IMR-90 (cell line): Measurements from ENCODE around the gene HOXC5. TPM values are rescaled to one million over a fixed set of nuclear protein-coding genes. Genes with fewer than 3 reads are reported as not detected.

Experiments used
- ATAC-seq: fragments of 200-7000 bp; cut with Tn5 transposase; 2 replicates; pipeline ENCODE4 v1.9.1; 2020; ENCODE audit warnings: low read depth, mild to moderate bottlenecking, moderate library complexity
- BruUV-seq: library from RNA; stranded (reverse); fragments of 400-500 nt; replicated peaks from 2 replicates; lab custom pipeline; 2021; lab: Mats Ljungman, UMichigan
- CTCF ChIA-PET: fragments of 300-600 bp; formaldehyde crosslinking; extraction: SDS; loops from one replicate; lab custom pipeline; 2021; ENCODE audit warnings: antibody characterized with exemption; lab: Yijun Ruan, JAX
- POLR2A ChIA-PET: fragments of 300-600 bp; sonication (Branson Sonifier 250); formaldehyde crosslinking; loops from one replicate; lab custom pipeline; 2022; ENCODE audit warnings: antibody characterized with exemption; ENCODE audit not compliant: unreplicated experiment; lab: Charles Lee
- DNase-seq: peaks from one replicate; pipeline ENCODE4 v3.0.0; 2013
- H2AFZ ChIP-seq: replicated peaks from 2 replicates; pipeline ENCODE3; 2013; ENCODE audit warnings: low read length, mild to moderate bottlenecking; ENCODE audit not compliant: poor library complexity
- H2AK5ac ChIP-seq: 2 replicates; pipeline ENCODE4 v1.6.1; 2013; ENCODE audit warnings: low read depth, low read length, inconsistent platforms
- H2AK9ac ChIP-seq: replicated peaks from 2 replicates; pipeline ENCODE3; 2013; ENCODE audit warnings: mild to moderate bottlenecking, low read depth, low read length, moderate library complexity; ENCODE audit not compliant: poor library complexity
- H2BK120ac ChIP-seq: 2 replicates; pipeline ENCODE4 v1.6.1; 2013; ENCODE audit warnings: low read depth, low read length, inconsistent platforms
- H2BK15ac ChIP-seq: 3 replicates; pipeline ENCODE4 v1.6.1; 2013; ENCODE audit warnings: low read depth, low read length, inconsistent platforms
- H2BK20ac ChIP-seq: 2 replicates; pipeline ENCODE4 v1.6.1; 2013; ENCODE audit warnings: low read depth, mild to moderate bottlenecking, inconsistent platforms, low read length, moderate library complexity
- H2BK5ac ChIP-seq: 2 replicates; pipeline ENCODE4 v1.6.1; 2013; ENCODE audit warnings: mild to moderate bottlenecking, low read depth, low read length, inconsistent platforms; ENCODE audit not compliant: poor library complexity, severe bottlenecking
- H3K14ac ChIP-seq: replicated peaks from 2 replicates; pipeline ENCODE4 v1.6.1; 2013; ENCODE audit warnings: low read depth, low read length, inconsistent platforms
- H3K18ac ChIP-seq: 2 replicates; pipeline ENCODE4 v1.6.1; 2013; ENCODE audit warnings: low read depth, low read length, control low read depth
- H3K23ac ChIP-seq: 2 replicates; pipeline ENCODE4 v1.6.1; 2013; ENCODE audit warnings: low read depth, low read length, inconsistent platforms
- H3K27ac ChIP-seq: 2 replicates; pipeline ENCODE4 v1.5.1; 2013; ENCODE audit warnings: mild to moderate bottlenecking, control low read depth, low read length; ENCODE audit not compliant: insufficient read depth
- H3K27me3 ChIP-seq: 2 replicates; pipeline ENCODE4 v1.6.1; 2013; ENCODE audit warnings: low read length; ENCODE audit not compliant: control insufficient read depth, insufficient read depth
- H3K36me3 ChIP-seq: 2 replicates; pipeline ENCODE4 v1.6.1; 2013; ENCODE audit warnings: low read length, mixed read lengths; ENCODE audit not compliant: control insufficient read depth, insufficient read depth
- H3K4ac ChIP-seq: 2 replicates; pipeline ENCODE4 v1.6.1; 2013; ENCODE audit warnings: low read depth, low read length, inconsistent platforms
- H3K4me1 ChIP-seq: 2 replicates; pipeline ENCODE4 v1.6.1; 2013; ENCODE audit warnings: low read length, mixed read lengths; ENCODE audit not compliant: control insufficient read depth, insufficient read depth
- H3K4me2 ChIP-seq: 2 replicates; pipeline ENCODE4 v1.6.1; 2013; ENCODE audit warnings: low read depth, mild to moderate bottlenecking, control low read depth, low read length, moderate library complexity
- H3K4me3 ChIP-seq: 2 replicates; pipeline ENCODE4 v1.5.1; 2013; ENCODE audit warnings: low read depth, mild to moderate bottlenecking, control low read depth, low read length, moderate library complexity; ENCODE audit not compliant: insufficient read depth
- H3K56ac ChIP-seq: 2 replicates; pipeline ENCODE4 v1.6.1; 2013; ENCODE audit warnings: low read length, inconsistent platforms; ENCODE audit not compliant: insufficient read depth; ENCODE audit errors: extremely low read depth
- H3K79me1 ChIP-seq, 2 experiments: 2 replicates each; pipeline ENCODE4 v1.6.1; 2013; ENCODE audit warnings: low read length in 2 of 2, inconsistent platforms in 1 of 2, low read depth in 1 of 2
- H3K9ac ChIP-seq: 2 replicates; pipeline ENCODE4 v1.6.1; 2013; ENCODE audit warnings: low read depth, low read length, control low read depth
- H3K9me1 ChIP-seq: 2 replicates; pipeline ENCODE4 v1.6.1; 2013; ENCODE audit warnings: low read length, inconsistent platforms; ENCODE audit not compliant: insufficient read depth
- H3K9me3 ChIP-seq: 2 replicates; pipeline ENCODE4 v1.6.1; 2013; ENCODE audit warnings: low read length; ENCODE audit not compliant: control insufficient read depth, insufficient read depth
- H4K20me1 ChIP-seq: 2 replicates; pipeline ENCODE4 v1.6.1; 2013; ENCODE audit warnings: low read length, inconsistent platforms; ENCODE audit not compliant: insufficient read depth
- H4K5ac ChIP-seq: 2 replicates; pipeline ENCODE4 v1.6.1; 2013; ENCODE audit warnings: mild to moderate bottlenecking, low read depth, low read length, control low read depth
- H4K8ac ChIP-seq, 2 experiments: 2 replicates each; pipeline ENCODE4 v1.6.1; 2013; ENCODE audit warnings: low read depth in 2 of 2, low read length in 2 of 2, control low read depth in 1 of 2, inconsistent platforms in 1 of 2
- H4K91ac ChIP-seq: 2 replicates; pipeline ENCODE4 v1.6.1; 2013; ENCODE audit warnings: low read depth, low read length, inconsistent platforms; ENCODE audit not compliant: insufficient read depth
- BHLHE40 ChIP-seq: fragments of 150-350 bp; IDR thresholded peaks from 2 replicates; pipeline ENCODE4 v1.6.1; 2016; ENCODE audit warnings: mild to moderate bottlenecking, low read depth, low read length
- CEBPB ChIP-seq: IDR thresholded peaks from 2 replicates; pipeline ENCODE4 v1.6.1; 2012; ENCODE audit warnings: low read depth, low read length, improper control_type of control experiment
- CHD1 ChIP-seq: IDR thresholded peaks from 2 replicates; pipeline ENCODE4 v1.6.1; 2012; ENCODE audit warnings: low read depth, low read length, improper control_type of control experiment
- FOS ChIP-seq: fragments of 150-350 bp; IDR thresholded peaks from 2 replicates; pipeline ENCODE4 v1.6.1; 2016; ENCODE audit warnings: low read depth, low read length
- MAFK ChIP-seq: IDR thresholded peaks from 2 replicates; pipeline ENCODE4 v1.6.1; 2012; ENCODE audit warnings: low read depth, low read length, improper control_type of control experiment
- MAZ ChIP-seq: IDR thresholded peaks from 2 replicates; pipeline ENCODE4 v1.6.1; 2012; ENCODE audit warnings: low read depth, mild to moderate bottlenecking, low read length, improper control_type of control experiment, moderate library complexity, borderline replicate concordance
- MXI1 ChIP-seq: IDR thresholded peaks from 2 replicates; pipeline ENCODE4 v1.6.1; 2012; ENCODE audit warnings: low read depth, mild to moderate bottlenecking, low read length, moderate library complexity, borderline replicate concordance
- NFE2L2 ChIP-seq: fragments of 150-350 bp; IDR thresholded peaks from 2 replicates; pipeline ENCODE4 v1.6.1; 2016; ENCODE audit warnings: low read depth, mild to moderate bottlenecking, low read length
- POLR2A ChIP-seq: IDR thresholded peaks from 2 replicates; pipeline ENCODE4 v1.6.1; 2012; ENCODE audit warnings: mild to moderate bottlenecking, low read depth, low read length
- RAD21 ChIP-seq: IDR thresholded peaks from 2 replicates; pipeline ENCODE4 v1.6.1; 2012; ENCODE audit warnings: low read length, improper control_type of control experiment
- RCOR1 ChIP-seq: IDR thresholded peaks from 2 replicates; pipeline ENCODE4 v1.6.1; 2012; ENCODE audit warnings: mild to moderate bottlenecking, low read length, improper control_type of control experiment; ENCODE audit not compliant: insufficient replicate concordance
- RFX5 ChIP-seq: IDR thresholded peaks from 2 replicates; pipeline ENCODE4 v1.8.0; 2012; ENCODE audit warnings: low read depth, mild to moderate bottlenecking, low read length, moderate library complexity
- SMC3 ChIP-seq: fragments of 150-350 bp; IDR thresholded peaks from 2 replicates; pipeline ENCODE4 v1.6.1; 2016; ENCODE audit warnings: low read depth, mild to moderate bottlenecking, antibody characterized with exemption, low read length, moderate library complexity
- WGBS, 2 experiments: methylation state at CpG; one replicate each; pipeline versions ENCODE4 v1.1.5 to v1.1.7; 2013; ENCODE audit warnings: missing lambda C conversion rate in 2 of 2; ENCODE audit not compliant: insufficient read length in 1 of 2; ENCODE audit errors: extremely low coverage in 2 of 2; 5-methylcytosine and 5-hydroxymethylcytosine counted together
- dilution Hi-C: fragments of 300-500 bp; cut with HindIII; formaldehyde crosslinking; loops from one replicate; pipeline ENCODE4 v1.14.3; 2018; ENCODE audit warnings: low sequenced_read_pairs; ENCODE audit not compliant: unreplicated experiment
- in situ Hi-C: fragments of 300-500 bp; cut with MboI; formaldehyde crosslinking; loops from 3 replicates; pipeline ENCODE4 v1.14.3; 2019; ENCODE audit warnings: low sequenced_read_pairs, inconsistent platforms, mixed read lengths
- intact Hi-C: fragments of 100-400 bp; cut with micrococcal nuclease; formaldehyde crosslinking; loops from 2 replicates; pipeline ENCODE4 v1.10.0; 2022
- polyA plus RNA-seq, 3 experiments: library from polyadenylated mRNA; depleted of rRNA; stranded (reverse); fragments of >200 nt; gene quantifications; 2 replicates each; pipeline ENCODE4 v1.2.3, GENCODE V29; 2012; ENCODE audit warnings: low replicate concordance in 1 of 3
- total RNA-seq: library from RNA; depleted of rRNA; stranded (reverse); fragments of >200 nt; gene quantifications from 2 replicates; pipeline ENCODE4 v1.2.3, GENCODE V29; 2012

HOXC5 gene
- total and polyA plus RNA-seq, 2 of the 4 experiments (the other 2 are of a cell fraction), result not detected

DNA sequence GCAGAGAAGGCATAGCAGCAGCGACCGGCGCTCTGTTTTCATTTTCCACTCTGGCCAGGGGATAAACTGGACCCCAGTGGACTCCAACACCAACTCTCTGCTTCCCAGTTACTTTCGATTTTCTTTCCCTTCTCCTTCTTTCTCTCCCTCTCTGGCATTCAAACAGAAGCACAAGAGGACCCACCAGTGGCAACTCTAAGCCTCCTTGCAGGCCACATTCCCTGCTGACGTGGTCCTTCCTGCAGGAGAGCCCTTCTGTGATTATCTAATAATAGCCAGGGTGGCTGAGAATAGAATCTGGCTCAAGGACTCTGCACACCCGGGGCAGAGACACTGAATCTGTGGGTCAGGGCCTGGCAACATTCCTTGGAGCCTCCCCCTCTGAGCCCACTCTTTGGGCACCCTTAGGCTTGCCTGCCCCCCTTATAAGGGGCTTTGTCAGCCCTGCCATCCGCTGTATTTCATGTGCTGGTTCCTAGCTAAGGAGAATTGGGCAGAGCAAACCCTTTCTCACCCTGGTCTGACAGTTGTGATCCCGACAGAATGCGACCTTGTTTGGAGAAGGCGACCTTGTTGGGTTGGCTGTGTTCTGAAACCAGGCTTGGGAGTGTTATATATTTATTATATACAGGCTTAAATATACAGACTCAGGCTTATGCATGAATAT is 12.8 kb upstream of the HOXC5 start:
- no peak overlapping the region for H3K56ac ChIP-seq
- H3K36me3 ChIP-seq, result no peaks in the 10 kb centered on the region
- no peak overlapping the region for H3K14ac ChIP-seq
- BruUV-seq, result no TSS peak
- H3K79me1 ChIP-seq, result no peaks in the 10 kb centered on the region
- POLR2A ChIA-PET, result no interaction called here
- H4K91ac ChIP-seq, result no peak overlapping the region
- no peak for ATAC-seq
- no peak overlapping the region for H4K5ac ChIP-seq
- H2BK120ac ChIP-seq, result no peak overlapping the region
- no peak overlapping the region for H2AK9ac ChIP-seq
- no peak overlapping the region for H3K9ac ChIP-seq
- no peaks in the 10 kb centered on the region for H4K20me1 ChIP-seq
- WGBS, 2 experiments, result 20% methylated on average over 1 of the region's 10 CpGs; no CpG with 5 or more reads in 1 of the 2 experiments
- H2AK5ac ChIP-seq, result no peak overlapping the region
- dilution Hi-C loops (no loop called here), in situ Hi-C loops (no loop called here), intact Hi-C loops (no loop called here)
- no peaks in the 10 kb centered on the region for H3K9me1 ChIP-seq
- TF ChIP-seq RCOR1, result no peak
- no peak for TF ChIP-seq POLR2A
- TF ChIP-seq RAD21, result no peak
- no peak for TF ChIP-seq CEBPB
- TF ChIP-seq FOS, result no peak
- TF ChIP-seq CHD1, result no peak
- TF ChIP-seq SMC3, result no peak
- TF ChIP-seq MAZ, result no peak
- TF ChIP-seq BHLHE40, result no peak
- no peak for TF ChIP-seq MXI1
- TF ChIP-seq RFX5, result no peak
- no peak for TF ChIP-seq NFE2L2
- TF ChIP-seq MAFK, result no peak
- H4K8ac ChIP-seq, result no peak overlapping the region
- DNase-seq, result no peak
- H3K4me1 ChIP-seq, result no peaks in the 10 kb centered on the region
- no peak overlapping the region for H3K4ac ChIP-seq
- H2AFZ ChIP-seq, result no peak overlapping the region
- peaks cover 3% of the 10 kb centered on the region for H3K9me3 ChIP-seq
- no peak overlapping the region for H2BK20ac ChIP-seq
- no peak overlapping the region for H2BK5ac ChIP-seq
- no peak overlapping the region for H3K23ac ChIP-seq
- H2BK15ac ChIP-seq, result no peak overlapping the region
- peaks cover 86% of the 10 kb centered on the region for H3K27me3 ChIP-seq
- no peak overlapping the region for H3K4me3 ChIP-seq
- no peak overlapping the region for H3K27ac ChIP-seq
- CTCF ChIA-PET, result no interaction called here
- no peak overlapping the region for H3K18ac ChIP-seq
- no peak overlapping the region for H3K4me2 ChIP-seq
